Osteocyte (in vitro differentiated cells): ENCODE data around the gene MED29. TPM values are rescaled to one million over a fixed set of nuclear protein-coding genes. Genes with fewer than 3 reads are reported as not detected.

Experiments used
- DNase-seq: peaks from one replicate; pipeline ENCODE4 v3.0.0; 2021; ENCODE audit warnings: mixed read lengths; ENCODE audit not compliant: unreplicated experiment; ENCODE audit errors: extremely low spot score
- H3K27ac Mint-ChIP-seq: one replicate; pipeline ENCODE4 v1.8.0; 2021; ENCODE audit warnings: mild to moderate bottlenecking, mixed read lengths; ENCODE audit not compliant: unreplicated experiment
- H3K27me3 Mint-ChIP-seq: one replicate; pipeline ENCODE4 v1.8.0; 2021; ENCODE audit warnings: mixed read lengths; ENCODE audit not compliant: unreplicated experiment
- H3K36me3 Mint-ChIP-seq: one replicate; pipeline ENCODE4 v1.8.0; 2021; ENCODE audit warnings: mixed read lengths; ENCODE audit not compliant: unreplicated experiment
- H3K4me1 Mint-ChIP-seq: one replicate; pipeline ENCODE4 v1.8.0; 2021; ENCODE audit warnings: mixed read lengths; ENCODE audit not compliant: unreplicated experiment
- H3K4me3 Mint-ChIP-seq: one replicate; pipeline ENCODE4 v1.8.0; 2021; ENCODE audit warnings: mild to moderate bottlenecking, moderate library complexity, mixed read lengths; ENCODE audit not compliant: unreplicated experiment
- H3K9me3 Mint-ChIP-seq: one replicate; pipeline ENCODE4 v1.8.0; 2021; ENCODE audit warnings: mixed read lengths; ENCODE audit not compliant: unreplicated experiment
- total RNA-seq: library from RNA; stranded (reverse); gene quantifications from 2 replicates; pipeline ENCODE4 v1.2.1, GENCODE V29; 2021
- TF ChIP-seq, protein P1 (sequence below): fragments of 200-600 bp; sonication (generic); IDR thresholded peaks from 2 replicates; pipeline ENCODE4 v1.5.0; 2021; ENCODE audit warnings: antibody characterized with exemption, mild to moderate bottlenecking, moderate library complexity

MED29 gene
- total RNA-seq, 1 donor from 2014 or later: 37.1 TPM

DNA sequence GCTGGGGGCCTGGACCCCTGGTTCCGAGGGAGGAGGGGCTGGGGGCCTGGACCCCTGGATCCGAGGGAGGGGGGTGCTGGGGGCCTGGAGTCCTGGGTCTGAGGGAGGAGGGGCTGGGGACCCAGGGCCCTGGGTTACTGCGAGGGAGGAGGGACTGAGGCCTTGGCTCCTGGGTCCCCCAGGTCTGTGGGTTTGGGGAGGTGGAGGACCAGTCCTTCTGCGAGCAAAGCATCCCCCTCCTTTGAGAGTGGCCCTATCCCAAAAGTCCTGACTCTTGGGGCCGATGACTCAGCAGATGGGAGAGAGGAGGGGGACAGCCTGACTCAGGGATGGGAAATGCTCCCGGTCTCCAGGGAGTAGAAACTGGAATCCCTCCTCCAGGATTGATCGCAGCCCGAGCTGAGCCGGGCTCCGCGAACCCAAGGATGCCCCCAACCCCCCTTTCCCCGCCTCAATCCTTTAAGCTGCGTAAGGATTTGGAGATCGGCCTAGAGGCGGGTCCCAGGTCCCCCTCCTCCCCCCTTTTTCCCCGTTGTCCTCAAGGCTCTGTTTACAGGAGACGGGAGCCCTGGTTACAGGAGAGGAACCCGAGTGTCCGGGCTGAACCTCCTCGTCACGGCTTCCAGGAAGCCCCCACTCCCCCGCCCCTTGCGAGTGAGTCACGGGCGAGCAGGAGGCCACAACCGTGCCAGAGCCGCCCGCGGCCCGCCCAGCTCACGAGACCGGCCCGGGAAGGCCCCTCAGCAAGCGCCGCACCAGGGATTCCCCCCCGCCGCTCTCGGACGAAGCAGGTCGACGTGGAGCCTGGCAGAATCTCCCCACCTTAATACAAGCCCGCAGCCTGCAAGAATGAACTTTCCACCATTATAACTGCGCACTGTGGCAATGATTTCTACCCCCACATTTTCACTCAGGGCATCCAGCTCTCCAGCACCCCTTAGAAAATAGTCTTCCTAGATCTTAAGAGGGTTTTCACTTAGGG lies 12.4 kb downstream of the MED29 start:
- Mint-ChIP-seq H3K27me3 (no peaks in the 10 kb centered on the region), H3K4me3 (peak overlapping the region; percentile 82), H3K4me1 (peaks cover 52% of the 10 kb centered on the region), H3K27ac (peak overlapping the region; percentile 100), H3K36me3 (peaks cover 9% of the 10 kb centered on the region), H3K9me3 (no peaks in the 10 kb centered on the region)
- TF ChIP-seq, protein P1, sequence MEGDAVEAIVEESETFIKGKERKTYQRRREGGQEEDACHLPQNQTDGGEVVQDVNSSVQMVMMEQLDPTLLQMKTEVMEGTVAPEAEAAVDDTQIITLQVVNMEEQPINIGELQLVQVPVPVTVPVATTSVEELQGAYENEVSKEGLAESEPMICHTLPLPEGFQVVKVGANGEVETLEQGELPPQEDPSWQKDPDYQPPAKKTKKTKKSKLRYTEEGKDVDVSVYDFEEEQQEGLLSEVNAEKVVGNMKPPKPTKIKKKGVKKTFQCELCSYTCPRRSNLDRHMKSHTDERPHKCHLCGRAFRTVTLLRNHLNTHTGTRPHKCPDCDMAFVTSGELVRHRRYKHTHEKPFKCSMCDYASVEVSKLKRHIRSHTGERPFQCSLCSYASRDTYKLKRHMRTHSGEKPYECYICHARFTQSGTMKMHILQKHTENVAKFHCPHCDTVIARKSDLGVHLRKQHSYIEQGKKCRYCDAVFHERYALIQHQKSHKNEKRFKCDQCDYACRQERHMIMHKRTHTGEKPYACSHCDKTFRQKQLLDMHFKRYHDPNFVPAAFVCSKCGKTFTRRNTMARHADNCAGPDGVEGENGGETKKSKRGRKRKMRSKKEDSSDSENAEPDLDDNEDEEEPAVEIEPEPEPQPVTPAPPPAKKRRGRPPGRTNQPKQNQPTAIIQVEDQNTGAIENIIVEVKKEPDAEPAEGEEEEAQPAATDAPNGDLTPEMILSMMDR: no peak
- DNase-seq: peak; percentile 99

DNA sequence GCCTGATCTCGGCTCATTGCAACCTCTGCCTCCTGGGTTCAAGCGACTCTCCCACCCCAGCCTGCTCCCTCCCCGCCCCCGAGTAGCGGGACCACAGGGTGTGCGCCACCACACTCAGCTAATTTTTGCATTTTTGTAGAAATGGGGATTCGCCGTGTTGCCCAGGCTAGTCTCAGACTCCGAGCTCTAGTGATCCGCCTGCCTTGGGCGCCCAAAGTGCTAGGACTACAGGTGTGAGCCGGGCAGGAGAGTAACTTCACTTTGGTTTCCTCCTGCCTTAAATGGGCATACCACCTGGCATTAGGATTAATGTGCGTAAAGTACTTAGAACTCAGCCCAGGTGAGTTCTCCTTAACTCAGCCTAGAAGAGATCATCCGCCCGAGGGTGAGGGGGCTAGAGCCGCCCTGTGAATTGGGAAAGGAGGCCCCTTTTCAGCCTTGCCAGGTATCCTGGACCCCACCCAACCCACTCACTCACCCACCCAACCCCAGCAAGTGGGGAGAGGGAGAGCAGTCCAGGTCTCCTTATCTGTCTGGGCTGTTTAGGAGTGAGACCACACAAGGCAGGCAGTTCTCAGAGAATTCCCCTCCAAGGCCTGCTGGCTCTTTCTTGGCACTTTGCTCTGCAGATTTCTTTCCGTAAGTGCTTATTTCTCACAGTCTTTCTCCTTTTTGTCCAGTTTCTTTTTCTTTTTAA lies 14.2 kb downstream of the MED29 start:
- TF ChIP-seq, protein P1: no peak
- no peak for DNase-seq
- no peaks in the 10 kb centered on the region for H3K9me3 Mint-ChIP-seq
- H3K36me3 Mint-ChIP-seq: peaks cover 13% of the 10 kb centered on the region
- H3K4me1 Mint-ChIP-seq: peaks cover 58% of the 10 kb centered on the region
- H3K27me3 Mint-ChIP-seq: no peaks in the 10 kb centered on the region
- peak overlapping the region; percentile 100 for H3K27ac Mint-ChIP-seq
- peak overlapping the region; percentile 14 for H3K4me3 Mint-ChIP-seq

DNA sequence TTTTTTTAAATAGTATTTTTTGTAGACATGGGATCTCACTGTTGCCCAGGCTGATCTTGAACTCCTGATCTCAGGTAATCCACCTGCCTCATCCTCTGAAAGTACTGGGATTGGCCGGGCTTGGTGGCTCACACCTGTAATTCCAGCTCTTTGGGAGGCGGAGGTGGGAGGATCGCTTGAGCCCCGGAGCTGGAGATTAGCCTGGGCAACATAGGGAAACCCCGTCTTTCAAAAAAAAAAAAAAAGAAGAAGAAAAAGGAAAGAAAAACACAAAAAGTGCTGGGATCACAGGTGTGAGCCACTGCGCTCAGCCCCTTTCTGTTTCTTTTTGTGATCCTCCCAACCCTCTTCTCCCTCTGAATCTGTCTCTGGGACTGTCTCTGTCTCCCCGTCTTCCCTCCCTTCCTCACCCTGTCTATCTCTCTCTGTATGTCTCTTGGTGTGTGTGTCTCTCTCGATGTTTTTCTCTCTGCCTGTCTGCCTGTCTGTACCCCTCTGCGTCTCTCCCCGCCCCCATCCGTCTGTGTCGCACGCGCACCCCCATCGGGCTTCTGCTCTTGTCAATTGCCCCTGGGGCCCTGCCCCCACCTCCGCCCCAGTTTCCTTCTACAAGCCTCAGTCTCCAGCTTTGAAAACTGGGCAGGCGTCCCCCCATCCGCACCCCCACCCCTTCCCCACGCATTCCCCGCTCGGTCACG lies 14.9 kb downstream of the MED29 start:
- Mint-ChIP-seq H3K4me3 (peak overlapping the region; percentile 83), H3K27me3 (no peaks in the 10 kb centered on the region), H3K4me1 (peaks cover 65% of the 10 kb centered on the region), H3K9me3 (no peaks in the 10 kb centered on the region), H3K36me3 (peaks cover 13% of the 10 kb centered on the region), H3K27ac (peak overlapping the region; percentile 100)
- no peak for DNase-seq
- TF ChIP-seq, protein P1: no peak

DNA sequence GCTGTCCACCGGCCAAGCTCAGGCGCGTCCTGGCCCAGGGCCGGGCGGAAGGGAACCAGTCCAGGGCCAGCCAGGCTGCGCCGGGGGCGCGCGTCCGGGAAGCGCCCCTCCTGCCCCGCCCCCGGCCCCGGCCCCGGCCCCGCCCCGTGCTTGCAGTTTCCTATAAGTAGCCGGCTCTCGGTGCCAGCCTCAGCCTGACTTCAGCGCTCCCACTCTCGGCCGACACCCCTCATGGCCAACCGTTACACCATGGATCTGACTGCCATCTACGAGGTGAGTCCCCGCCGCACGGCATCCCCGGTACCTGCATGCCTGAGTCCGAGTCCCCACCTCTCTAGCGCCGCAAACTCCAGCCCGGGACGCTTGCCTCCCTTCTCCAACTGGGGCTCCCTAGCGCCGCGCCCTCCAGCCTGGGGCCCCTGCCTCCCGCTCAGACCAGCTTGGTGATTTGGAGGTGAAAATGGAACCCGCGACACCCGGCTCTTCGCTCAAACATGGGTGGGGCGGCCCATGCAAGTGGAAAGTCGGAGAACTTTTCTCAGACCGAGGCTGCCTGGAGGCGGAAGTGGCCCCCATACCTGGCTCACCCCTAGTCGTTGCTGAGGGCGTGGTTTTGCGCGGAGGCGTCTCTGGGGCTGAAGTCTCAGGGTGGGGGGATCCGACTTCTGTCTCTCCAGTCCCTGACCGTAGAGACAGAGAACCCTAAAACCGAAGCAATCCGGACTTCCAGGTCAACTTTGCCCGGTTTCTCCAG lies 15.7 kb downstream of the MED29 start, which contains the start of gene ZFP36:
TSS of gene ZFP36 (plus strand) at position 192 of the 754 bp plus-strand sequence. CDS start at position 250, 58 bp downstream.
- Mint-ChIP-seq H3K27ac (peak within 1 kb of the TSS; percentile 100), H3K4me1 (peaks cover 66% of the 10 kb centered on the region), H3K36me3 (peaks cover 13% of the 10 kb centered on the region), H3K27me3 (no peaks in the 10 kb centered on the region), H3K4me3 (peak within 1 kb of the TSS; percentile 92), H3K9me3 (no peaks in the 10 kb centered on the region)
- peak; percentile 96 for DNase-seq
- TF ChIP-seq, protein P1: no peak
